HG03097 (cell line): ENCODE results near the gene ACY1.
"Not testable (repeated sequence)": the region's sequence is repeated elsewhere in the genome, so short reads cannot be mapped to it uniquely, and the experiment has no call there.

Experiments
- ATAC-seq: cut with Tn5 transposase; IDR thresholded peaks from one replicate; pipeline ENCODE4 v1.9.1; 2021; ENCODE audit not compliant: unreplicated experiment, low FRiP score

The ACY1 gene

DNA sequence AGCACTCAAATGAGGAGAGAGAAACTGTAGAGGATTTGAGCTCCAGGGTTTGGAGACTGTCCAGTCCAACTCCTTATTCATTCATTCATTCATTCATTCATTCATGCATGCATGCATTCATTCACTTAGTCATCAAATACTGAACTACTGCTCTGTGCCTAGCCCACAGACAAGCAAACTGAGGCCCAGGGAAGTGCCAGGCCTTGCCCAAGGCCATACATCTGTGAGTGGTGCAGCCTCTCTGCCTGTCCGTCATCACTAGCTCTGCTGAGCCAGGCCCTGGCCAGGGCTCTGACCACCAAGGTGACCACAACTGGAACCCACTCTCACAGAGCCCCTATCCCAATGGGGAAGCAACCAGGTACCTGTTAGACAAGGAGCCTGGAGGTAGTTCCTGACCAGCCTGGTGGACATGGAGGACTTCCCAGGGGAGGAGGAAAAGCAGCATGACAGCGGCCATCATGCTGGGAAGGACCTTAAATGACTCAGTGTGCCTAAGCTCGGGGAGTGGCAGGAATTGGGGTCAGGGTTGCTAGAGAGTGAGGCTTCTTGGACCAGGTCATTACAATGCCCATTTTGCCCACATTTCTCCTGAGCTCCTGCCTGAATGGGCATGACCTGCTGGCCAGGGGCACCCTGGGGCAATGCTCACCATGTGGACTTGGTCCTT lies 39.9 kb downstream of the ACY1 start:
- no peak for ATAC-seq

DNA sequence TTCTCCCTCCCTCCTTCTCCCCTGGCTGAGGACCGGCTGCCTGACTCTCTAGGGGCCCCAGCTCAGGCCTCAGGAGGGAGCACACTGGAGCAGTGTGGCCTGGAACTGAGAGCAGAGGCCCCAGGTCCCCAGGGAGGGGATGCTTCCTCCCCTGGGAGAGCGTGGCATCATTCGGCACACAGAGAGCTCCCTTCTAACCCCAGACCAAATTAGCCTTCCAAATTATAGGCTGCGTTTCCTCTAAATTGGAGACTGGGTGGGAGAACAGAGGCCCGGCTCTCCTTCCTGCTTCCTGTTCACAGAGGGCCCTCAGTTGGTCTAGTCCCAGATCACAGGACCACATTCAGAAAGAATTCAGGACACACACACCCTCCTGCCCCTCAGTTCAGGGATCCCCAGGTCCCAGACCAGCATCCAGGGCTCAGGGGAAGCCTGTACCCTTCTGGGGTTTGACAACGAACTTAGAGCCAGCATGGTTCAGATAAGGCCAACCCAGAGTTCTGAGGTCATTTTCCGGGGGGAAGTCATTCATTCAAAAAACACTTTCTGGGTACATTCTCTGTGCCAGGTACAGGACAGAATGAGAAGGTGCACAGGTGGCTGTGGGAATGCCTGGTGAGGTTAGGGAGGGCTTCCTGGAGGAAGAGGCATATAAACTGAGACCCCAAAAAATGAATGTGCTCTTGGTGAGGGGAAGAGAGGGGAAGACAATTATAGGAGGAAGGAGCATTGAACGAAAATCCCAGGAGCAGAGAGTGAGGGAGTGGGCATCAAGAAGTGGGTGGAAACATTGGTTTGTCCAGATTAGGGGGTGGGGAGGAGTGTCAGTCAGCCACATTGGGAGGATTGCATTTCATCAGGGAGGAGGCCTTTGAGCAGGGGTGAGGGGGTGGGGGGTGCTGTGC lies 40.8 kb downstream of the ACY1 start:
- ATAC-seq = peak; percentile 80

DNA sequence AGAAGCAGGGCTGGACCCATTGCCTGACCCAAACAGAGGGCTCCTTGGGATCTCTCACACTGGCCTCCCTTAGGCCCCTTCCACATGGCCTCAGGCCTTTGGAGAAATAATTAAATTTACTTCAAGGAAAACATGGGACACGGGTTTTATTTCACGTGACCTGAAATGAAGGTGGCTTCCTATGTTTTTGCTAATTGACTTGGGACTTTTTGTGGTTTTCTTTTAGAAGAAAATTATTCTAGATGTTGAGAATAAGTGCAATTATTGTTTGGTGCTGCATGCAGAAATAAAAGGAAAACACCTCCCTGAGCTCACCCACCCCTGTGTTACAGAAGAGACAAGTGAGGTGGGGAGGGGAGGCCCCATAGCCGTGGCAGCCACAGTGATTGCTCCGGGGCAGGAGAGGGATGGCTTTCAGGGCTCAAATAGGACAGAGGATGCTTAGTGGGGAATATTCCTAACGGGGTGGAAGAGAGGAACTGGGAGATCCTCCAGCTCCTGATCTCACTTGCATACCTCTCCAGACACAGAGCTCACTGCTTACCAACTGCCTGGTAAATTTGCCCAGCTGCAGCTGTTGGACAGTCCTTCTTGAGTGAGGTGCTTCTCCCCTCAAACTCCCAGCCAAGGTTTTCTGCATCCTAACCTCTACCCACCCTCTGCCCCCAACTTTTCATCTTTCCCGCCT lies 41.6 kb downstream of the ACY1 start:
- no peak for ATAC-seq

DNA sequence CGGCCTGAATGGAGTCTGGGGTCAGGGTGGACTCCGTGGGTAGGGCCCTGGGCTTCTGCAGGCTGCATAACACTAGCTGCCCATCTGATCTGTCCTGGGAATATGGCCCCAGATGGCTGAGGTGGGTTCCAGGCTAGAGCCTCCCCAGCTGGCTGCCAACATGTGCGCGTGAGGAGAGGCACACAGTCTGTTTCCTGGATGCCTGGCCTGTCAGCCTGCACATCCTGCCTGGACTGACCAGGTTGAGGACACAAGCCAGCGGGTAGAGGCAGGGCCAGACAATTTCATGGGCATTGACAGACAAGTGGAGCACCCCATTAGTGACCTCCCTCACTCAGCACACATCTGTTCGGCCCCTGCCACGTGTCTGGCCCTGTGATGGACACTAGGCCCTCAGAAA lies 42.1 kb downstream of the ACY1 start:
- no peak for ATAC-seq

DNA sequence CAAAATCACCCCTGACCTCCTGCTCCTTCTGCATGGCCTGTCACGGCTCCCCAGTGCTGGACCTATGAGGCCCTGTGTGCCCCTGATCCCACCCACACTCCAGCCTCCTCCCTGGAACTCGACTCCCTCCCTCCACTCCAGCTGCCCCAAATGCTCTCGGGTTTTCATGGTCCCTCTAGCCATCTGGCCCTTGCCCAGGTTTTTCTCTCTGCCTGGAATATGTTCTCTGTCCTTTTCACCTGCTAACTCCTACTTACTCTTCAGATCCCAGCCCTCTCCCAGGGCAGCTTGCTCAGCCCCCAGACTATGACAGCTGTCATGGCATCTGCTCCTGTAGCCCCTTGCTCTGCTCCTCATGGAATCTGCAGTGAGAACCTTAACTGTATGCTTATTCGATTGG lies 42.7 kb downstream of the ACY1 start:
- no peak for ATAC-seq

DNA sequence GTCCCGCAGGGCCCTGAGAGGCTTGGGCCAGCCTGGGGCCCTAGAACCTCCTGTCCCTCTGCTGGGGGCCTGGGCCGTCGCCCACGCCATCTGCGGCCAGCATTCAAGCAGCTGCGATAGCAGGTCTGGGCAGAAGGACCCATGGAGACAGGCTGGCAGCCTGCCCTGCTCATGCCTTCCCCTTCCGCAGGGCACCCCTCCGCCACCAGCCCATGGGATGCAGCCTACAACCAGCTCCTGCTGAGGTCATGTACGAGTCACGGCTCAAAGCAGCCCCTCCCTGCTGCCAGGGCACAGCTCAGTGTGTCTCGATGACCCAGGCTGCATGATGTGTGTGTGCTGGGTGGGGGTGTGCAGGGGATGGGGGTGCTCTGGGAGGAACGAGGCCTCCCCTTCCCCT lies 45.2 kb downstream of the ACY1 start:
- ATAC-seq = no peak

DNA sequence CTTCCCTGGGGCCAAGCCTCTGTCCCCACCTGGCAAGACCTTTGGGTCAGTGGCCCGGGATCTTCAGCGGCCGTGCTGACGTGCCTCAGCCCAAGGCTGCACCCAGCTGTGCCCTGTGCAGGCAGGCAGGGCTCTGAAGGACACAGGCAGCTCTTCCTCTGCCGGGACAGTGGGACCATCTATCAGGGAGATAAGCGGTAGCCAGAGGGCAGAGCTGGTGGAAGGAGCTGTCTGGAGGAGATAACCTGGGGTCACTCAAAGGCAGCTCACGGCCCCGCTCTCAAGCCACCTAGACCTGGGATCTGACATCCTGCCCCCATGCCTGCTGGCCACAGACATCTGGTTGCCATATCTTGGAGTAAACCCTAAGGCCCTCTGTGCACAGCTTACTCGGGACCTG lies 45.7 kb downstream of the ACY1 start:
- ATAC-seq = no peak

DNA sequence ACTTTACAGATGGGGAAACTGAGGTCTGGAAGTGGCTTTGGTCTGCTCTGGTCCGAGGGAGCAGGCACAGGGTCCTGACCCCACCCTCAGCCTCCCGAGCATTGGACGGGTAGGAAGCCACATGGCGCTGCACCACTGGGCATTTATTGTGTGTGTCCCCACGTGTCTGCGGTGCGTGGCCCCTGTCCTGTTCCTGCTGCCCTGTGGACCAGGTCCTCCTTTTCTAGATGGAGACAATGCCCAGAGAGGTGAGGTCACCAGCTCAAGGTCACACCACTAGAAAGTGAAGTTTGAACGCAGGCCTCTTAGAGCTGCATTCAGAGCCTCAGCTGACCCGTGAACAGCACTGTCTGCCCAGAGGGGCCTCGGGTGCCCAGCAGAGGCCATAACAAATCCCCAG lies 46.2 kb downstream of the ACY1 start:
- ATAC-seq = no peak

DNA sequence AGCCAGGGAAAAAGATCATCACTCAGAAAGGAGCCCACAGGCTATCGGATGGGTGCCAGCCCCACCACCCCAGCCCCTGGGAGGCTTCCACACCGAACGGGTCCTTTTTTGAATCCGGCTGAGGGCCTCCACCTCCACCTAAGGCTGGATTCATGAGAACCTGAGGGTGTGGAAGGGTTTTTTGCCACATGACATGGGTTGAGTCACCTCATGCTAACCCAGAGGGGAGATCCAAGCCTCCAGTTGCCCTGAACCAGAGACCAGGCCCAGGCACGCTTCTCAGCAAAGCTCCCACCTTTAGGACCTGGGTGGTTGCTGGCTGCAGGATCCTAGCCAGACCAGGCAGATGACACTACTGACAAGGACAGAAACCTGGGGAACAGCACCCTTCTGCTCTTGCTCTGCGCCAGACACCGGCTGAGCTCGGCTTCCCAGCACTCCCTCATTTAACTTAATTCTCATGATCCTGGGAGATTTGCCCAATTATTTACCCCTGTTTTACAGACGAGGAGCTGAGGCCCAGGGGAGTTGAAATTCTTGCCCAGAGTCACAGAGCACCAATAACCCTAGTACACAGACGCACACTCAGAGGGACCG lies 47.5 kb downstream of the ACY1 start:
- no peak for ATAC-seq

DNA sequence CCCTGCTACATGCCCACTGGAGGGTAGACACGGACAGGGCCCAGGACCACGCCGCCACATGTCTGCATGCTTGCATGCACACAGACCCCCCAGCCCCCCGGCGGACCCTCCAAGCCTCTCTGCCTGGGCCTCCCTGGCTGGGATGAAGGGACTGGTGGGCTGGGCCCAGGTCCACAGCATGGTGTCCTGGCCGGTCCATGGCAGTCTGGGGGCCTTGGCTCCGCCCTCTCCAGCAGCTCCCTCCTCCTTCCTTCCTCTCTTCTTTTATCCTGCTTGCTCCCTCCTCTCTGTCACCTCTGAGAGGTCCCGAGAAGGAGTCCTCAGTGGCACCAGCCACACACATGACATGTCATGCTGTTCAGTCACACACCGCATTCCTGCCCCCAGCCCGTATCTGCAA lies 48.6 kb downstream of the ACY1 start:
- no peak for ATAC-seq

DNA sequence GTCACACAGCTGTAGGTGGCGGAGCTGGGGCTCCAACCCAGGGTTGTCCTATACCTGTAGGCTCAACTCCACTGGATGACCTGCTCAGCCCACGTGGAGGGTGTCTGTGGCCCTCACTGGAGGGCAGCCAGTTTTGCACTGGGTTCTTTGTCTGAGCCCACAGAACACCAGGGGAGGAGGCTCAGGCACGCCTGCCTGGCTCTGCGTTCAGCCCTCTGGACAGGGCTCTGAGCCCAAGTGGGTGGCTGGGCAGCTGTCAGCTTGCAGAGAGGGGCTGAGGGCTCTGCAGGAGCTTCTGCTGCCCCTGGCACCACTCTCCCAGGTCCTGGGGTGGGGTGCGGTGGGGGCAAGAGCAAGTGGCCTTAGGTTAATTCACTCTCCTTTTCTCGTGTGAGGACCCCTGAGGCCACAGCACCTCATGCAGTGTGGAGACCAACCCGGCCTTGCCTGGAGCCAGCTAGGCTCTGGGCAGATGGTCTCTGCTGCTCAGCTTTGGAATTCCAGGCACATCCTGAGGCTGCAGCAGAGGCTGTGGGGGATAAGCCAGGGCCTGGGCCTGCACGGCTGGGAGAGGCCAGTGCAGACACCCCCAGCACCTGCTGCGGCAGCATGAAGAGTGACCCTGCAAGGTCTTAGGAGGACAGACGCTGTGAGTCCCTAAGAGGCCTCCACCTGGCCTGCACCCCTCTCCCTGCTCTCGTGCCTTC lies 49.5 kb downstream of the ACY1 start:
- ATAC-seq = no peak

DNA sequence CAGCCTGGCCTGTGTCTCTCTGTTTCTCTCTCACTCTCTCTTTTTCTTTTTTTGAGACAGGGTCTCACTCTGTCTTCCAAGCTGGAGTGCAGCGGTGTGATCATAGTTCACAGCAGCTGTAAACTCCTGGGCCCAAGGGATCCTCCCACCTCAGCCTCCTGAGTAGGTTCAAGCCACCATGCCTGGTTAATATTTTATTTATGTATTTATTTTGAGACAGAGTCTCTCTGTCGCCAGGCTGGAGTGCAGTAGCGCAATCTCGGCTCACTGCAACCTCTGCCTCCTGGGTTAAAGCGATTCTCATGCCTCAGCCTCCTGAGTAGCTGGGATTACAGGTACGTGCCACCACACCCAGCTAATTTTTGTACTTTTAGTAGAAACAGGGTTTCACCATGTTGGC lies 50.4 kb downstream of the ACY1 start:
- ATAC-seq = not testable (repeated sequence)

DNA sequence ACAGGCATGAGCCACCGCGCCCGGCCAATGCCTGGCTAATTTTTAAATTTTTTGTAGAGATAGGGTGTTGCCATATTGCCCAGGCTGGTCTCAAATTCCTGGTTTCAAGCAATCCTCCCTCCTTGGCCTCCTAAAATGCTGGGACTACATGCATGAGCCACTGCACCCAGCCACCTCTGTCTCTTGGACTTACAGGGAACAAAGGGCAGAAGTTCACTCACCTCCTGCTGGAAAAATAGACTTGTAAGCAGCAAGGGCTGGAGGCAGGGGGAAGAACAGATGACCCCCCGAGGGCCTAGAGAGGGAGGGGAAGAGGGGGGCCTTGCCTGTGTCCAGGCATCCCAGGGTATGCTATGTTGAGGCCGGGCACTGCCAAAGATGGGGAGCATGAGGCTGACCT lies 50.9 kb downstream of the ACY1 start:
- no peak for ATAC-seq

DNA sequence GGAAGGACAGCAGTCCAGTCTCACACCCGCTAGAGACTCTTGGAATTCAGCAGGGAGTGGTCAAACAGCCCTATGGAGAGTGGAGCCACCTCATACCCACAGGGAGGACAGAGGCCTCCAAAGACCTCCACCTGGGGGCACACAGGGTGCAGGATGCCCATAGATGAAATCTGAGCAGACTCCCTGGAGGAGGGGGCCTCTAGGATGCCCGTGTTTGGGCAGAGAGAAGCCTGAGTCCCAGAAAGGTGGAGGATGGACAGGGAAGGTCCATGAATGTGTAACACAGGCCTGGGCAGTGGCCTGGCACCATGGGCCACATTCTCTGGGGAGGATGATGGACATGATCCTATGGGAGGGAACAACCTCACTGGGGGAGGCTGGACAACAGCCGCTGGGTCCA lies 51.3 kb downstream of the ACY1 start:
- ATAC-seq = no peak

DNA sequence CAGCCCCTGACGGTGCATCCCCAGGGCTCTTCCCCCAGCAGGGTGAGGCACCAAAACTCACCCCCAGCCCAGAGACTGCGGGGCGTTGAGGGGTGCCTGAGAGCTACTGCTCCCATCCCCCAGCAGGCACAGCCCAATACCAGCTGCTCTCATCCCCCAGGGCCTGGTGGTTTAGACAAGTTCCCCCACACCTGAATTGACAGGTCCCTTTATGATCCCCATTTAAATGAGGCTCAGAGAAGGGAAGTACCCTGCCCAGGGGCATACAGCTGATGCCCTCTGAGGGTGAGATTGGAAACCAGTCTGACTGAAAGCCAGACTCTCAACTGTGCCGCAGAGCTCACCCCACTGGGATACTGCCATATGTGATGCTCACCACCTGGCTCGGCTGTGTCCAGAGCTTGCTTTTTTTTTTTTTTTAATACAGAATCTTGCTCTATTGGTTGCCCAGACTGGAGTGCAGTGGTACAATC lies 52.9 kb downstream of the ACY1 start:
- ATAC-seq = peak; percentile 53

DNA sequence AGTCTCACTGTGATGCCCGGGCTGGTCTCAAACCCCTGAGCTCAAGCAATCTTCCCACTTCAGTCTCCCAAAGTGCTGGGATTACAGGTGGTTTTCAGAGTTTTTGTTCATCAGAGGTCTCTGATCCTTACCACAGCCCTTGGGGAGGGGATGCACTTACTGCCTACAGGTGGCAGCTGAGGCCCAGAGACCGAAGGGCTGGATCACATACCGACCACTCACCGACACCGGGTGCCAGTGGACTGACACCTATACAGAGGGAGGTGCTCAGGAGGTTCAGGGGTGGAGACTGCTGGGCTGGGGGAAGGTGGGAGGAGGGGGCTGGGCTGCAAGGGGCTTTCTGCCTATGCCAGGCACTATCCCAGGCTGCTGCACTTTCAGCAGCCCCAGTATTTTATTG lies 53.5 kb downstream of the ACY1 start:
- ATAC-seq = no peak

DNA sequence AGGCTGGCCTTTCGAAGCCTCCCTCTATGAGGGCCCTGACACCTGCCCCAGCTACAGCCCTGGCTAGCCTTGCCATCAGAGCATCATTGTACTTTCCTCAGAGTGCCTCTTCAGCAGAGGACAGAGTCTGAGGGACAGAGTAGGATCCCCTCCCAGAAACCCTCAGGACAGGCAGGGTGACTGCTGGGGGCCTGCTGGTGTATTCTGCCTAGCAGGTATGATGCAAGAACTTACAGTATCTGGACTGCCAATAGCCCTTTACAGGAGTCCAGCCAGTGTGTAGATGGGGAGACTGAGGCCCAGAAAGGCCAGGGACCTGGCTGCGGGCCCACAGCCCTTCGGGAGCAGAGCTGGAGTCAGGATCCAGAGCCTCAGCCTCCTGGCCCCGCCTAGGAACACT lies 54.0 kb downstream of the ACY1 start:
- no peak for ATAC-seq

DNA sequence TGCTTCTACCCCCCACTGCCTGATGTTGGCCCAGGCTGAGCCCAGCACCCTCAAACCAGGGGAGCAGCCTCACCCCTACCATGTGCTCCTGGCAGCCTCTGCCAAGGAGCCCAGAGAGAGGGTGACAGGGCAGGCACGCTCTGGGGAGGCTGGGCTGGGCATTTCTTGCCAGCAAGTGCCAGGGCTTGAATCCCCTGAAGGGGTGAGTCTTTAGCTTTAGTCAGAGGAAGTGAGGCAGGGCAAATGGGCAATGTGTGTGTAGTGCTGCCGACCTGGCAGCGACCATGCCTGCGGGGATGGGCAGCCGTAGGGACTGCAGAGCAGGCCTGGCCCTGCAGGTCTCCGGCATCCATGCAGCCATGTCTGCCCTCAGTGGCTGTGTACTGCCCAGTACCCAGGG lies 54.9 kb downstream of the ACY1 start:
- ATAC-seq = no peak
